Tibial nerve (tissue), 4 donors: ENCODE data around the gene HHEX.

Experiments used
- CTCF ChIP-seq, 5 experiments: fragments of 200-600 bp in 3 of 5; fragments of 450-650 bp in 2 of 5; sonication (generic) in 3 of 5; IDR thresholded peaks; one replicate each; pipeline ENCODE4 v1.5.1; 2016 to 2019; ENCODE audit warnings: antibody characterized with exemption in 5 of 5, mild to moderate bottlenecking in 3 of 5, moderate library complexity in 2 of 5
- EP300 ChIP-seq, 2 donors: sonication (generic); formaldehyde crosslinking; IDR thresholded peaks; one replicate each; pipeline ENCODE4 v1.6.1; 2017; ENCODE audit warnings: antibody characterized with exemption in 2 of 2, mild to moderate bottlenecking in 1 of 2
- POLR2A ChIP-seq, 2 donors: fragments of 450-650 bp; IDR thresholded peaks; one replicate each; pipeline ENCODE4 v1.6.1; 2017; ENCODE audit warnings: antibody characterized with exemption in 2 of 2, mild to moderate bottlenecking in 2 of 2, moderate library complexity in 2 of 2

GRCh38 chr10:92740762-92741161 lies 51.0 kb downstream of the HHEX start:
- TF ChIP-seq EP300 (IDR thresholded peaks at IDR 0.05) (no peak), POLR2A (IDR thresholded peaks at IDR 0.05) (no peak), CTCF (IDR thresholded peaks at IDR 0.05) (no peak)
